Effector memory CD8-positive, alpha-beta T cell (primary cell): ENCODE results near the gene ADGB.

Experiments used
- ATAC-seq: fragments of 150-1000 bp; cut with Tn5 transposase; replicated peaks from 2 replicates; pipeline ENCODE4 v1.10.0; 2021; ENCODE audit warnings: mild to moderate bottlenecking, moderate library complexity
- DNase-seq, 3 experiments: peaks; one replicate each; pipeline ENCODE4 v3.0.0; 2021
- H3K27ac Mint-ChIP-seq, 2 donors: one replicate each; pipeline ENCODE4 v1.8.0; 2022; ENCODE audit warnings: mild to moderate bottlenecking in 2 of 2, mixed read lengths in 2 of 2, moderate library complexity in 2 of 2
- H3K27me3 Mint-ChIP-seq, 2 donors: one replicate each; pipeline ENCODE4 v1.8.0; 2022; ENCODE audit warnings: mixed read lengths in 2 of 2
- H3K36me3 Mint-ChIP-seq: one replicate; pipeline ENCODE4 v1.8.0; 2022; ENCODE audit warnings: mild to moderate bottlenecking, moderate library complexity, mixed read lengths; ENCODE audit not compliant: insufficient read depth
- H3K4me1 Mint-ChIP-seq, 2 donors: one replicate each; pipeline ENCODE4 v1.8.0; 2022; ENCODE audit warnings: low read depth in 2 of 2, mixed read lengths in 2 of 2
- H3K4me3 Mint-ChIP-seq, 2 donors: one replicate each; pipeline ENCODE4 v1.8.0; 2022; ENCODE audit warnings: mild to moderate bottlenecking in 2 of 2, mixed read lengths in 2 of 2, moderate library complexity in 2 of 2
- H3K9me3 Mint-ChIP-seq, 2 donors: one replicate each; pipeline ENCODE4 v1.8.0; 2022; ENCODE audit warnings: mixed read lengths in 2 of 2

Gene ADGB

GRCh38 chr6:146592451-146592850 lies 6.3 kb upstream of the ADGB start:
- no peak for ATAC-seq
- Mint-ChIP-seq H3K9me3 (no peaks in the 10 kb centered on the region), H3K27ac (no peak overlapping the region), H3K27me3 (no peaks in the 10 kb centered on the region), H3K4me3 (no peak overlapping the region), H3K36me3 (no peaks in the 10 kb centered on the region), H3K4me1 (no peaks in the 10 kb centered on the region)
- DNase-seq, result no peak

DNA sequence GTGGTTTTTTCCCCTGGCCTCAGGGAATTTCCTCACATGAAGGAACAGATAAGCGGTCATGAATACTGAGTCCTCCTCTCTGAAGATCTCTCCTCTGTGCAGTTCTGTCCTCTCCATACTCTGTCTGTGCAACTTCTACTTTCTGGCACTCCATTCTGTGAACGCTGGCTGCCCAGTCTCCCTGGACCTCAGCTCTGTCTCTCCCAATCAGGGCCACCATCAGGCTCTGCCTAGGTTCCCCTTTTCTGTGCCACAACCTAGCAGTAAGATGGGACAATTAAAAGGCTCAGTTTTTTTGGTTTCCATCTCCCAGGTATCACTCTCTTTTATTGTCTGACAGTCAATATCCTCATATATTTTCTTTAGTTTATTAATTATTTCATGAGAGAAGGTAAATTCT lies 4.8 kb upstream of the ADGB start:
- Mint-ChIP-seq H3K4me3 (no peak overlapping the region), H3K27me3 (no peaks in the 10 kb centered on the region), H3K36me3 (no peaks in the 10 kb centered on the region), H3K9me3 (no peaks in the 10 kb centered on the region), H3K4me1 (no peaks in the 10 kb centered on the region), H3K27ac (no peak overlapping the region)
- no peak for ATAC-seq
- DNase-seq, result no peak

- Mint-ChIP-seq H3K27me3 (no peaks in the 10 kb centered on the region), H3K4me3 (no peak overlapping the region), H3K36me3 (no peaks in the 10 kb centered on the region), H3K4me1 (no peaks in the 10 kb centered on the region), H3K9me3 (peaks cover 0 to 1% of the 10 kb centered on the region in 2 donors), H3K27ac (no peak overlapping the region)
- ATAC-seq, result no peak
- DNase-seq, result no peak
These were observed 4.3 kb upstream of the ADGB start for GRCh38 chr6:146594495-146594894.

GRCh38 chr6:146595972-146596731 lies 2.6 kb upstream of the ADGB start:
- H3K4me3 Mint-ChIP-seq, result no peak overlapping the region
- ATAC-seq (no peak), DNase-seq (no peak)
- H3K36me3 Mint-ChIP-seq, result no peaks in the 10 kb centered on the region
- no peaks in the 10 kb centered on the region for H3K4me1 Mint-ChIP-seq
- H3K27me3 Mint-ChIP-seq, result no peaks in the 10 kb centered on the region
- H3K27ac Mint-ChIP-seq, result no peak overlapping the region
- H3K9me3 Mint-ChIP-seq, result peaks cover 0 to 1% of the 10 kb centered on the region in 2 donors

- Mint-ChIP-seq H3K27me3 (no peaks in the 10 kb centered on the region), H3K9me3 (peaks cover 0 to 4% of the 10 kb centered on the region in 2 donors), H3K4me1 (no peaks in the 10 kb centered on the region), H3K4me3 (no peak overlapping the region), H3K36me3 (no peaks in the 10 kb centered on the region), H3K27ac (no peak overlapping the region)
- DNase-seq (no peak), ATAC-seq (no peak)
These were observed 2.6 kb downstream of the ADGB start for GRCh38 chr6:146601352-146601751.

GRCh38 chr6:146602526-146602925 lies 3.8 kb downstream of the ADGB start:
- no peaks in the 10 kb centered on the region for H3K36me3 Mint-ChIP-seq

GRCh38 chr6:146613947-146614346 lies 15.2 kb downstream of the ADGB start:
- Mint-ChIP-seq H3K36me3 (no peaks in the 10 kb centered on the region), H3K9me3 (peaks cover 7 to 12% of the 10 kb centered on the region in 2 donors), H3K27ac (no peak overlapping the region), H3K4me1 (no peaks in the 10 kb centered on the region), H3K4me3 (no peak overlapping the region), H3K27me3 (no peaks in the 10 kb centered on the region)
- DNase-seq, result no peak
- ATAC-seq, result no peak

More at GRCh38 chr6:146602526-146602925, 3.8 kb downstream of the ADGB start:
- no peaks in the 10 kb centered on the region for H3K4me1 Mint-ChIP-seq
- no peaks in the 10 kb centered on the region for H3K27me3 Mint-ChIP-seq
- H3K9me3 Mint-ChIP-seq, result peaks cover 0 to 4% of the 10 kb centered on the region in 2 donors
- no peak overlapping the region for H3K27ac Mint-ChIP-seq
- H3K4me3 Mint-ChIP-seq, result no peak overlapping the region
- ATAC-seq, result no peak
- no peak for DNase-seq

GRCh38 chr6:146620655-146621054 lies 21.9 kb downstream of the ADGB start:
- DNase-seq (no peak), ATAC-seq (no peak)
- H3K4me3 Mint-ChIP-seq, result no peak overlapping the region
- H3K27ac Mint-ChIP-seq, result no peak overlapping the region
- no peaks in the 10 kb centered on the region for H3K27me3 Mint-ChIP-seq
- peaks cover 0 to 3% of the 10 kb centered on the region in 2 donors for H3K9me3 Mint-ChIP-seq
- H3K4me1 Mint-ChIP-seq, result no peaks in the 10 kb centered on the region
- no peaks in the 10 kb centered on the region for H3K36me3 Mint-ChIP-seq

DNA sequence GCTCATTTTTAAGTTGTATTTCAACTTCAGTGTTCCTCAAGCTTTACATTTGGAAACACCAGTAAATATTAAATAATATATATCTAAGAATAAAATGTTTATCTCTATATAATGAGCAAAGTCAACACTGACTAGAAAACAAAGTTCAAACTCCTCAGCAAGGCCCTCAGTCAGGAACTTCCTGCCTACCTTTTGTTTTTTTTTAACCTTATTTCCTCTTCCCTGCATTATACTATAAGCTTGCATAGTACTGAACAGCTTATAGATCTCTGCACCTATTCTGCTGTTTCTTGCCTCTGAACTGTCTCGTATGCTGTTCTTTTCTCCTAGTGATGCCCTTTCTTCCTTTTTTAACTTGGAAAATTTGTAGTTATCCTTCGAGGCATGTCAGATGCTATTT lies 29.6 kb downstream of the ADGB start:
- Mint-ChIP-seq H3K9me3 (peaks cover 0 to 9% of the 10 kb centered on the region in 2 donors), H3K4me3 (no peak overlapping the region), H3K27ac (no peak overlapping the region), H3K36me3 (no peaks in the 10 kb centered on the region), H3K4me1 (no peaks in the 10 kb centered on the region), H3K27me3 (no peaks in the 10 kb centered on the region)
- ATAC-seq (no peak), DNase-seq (no peak)

DNA sequence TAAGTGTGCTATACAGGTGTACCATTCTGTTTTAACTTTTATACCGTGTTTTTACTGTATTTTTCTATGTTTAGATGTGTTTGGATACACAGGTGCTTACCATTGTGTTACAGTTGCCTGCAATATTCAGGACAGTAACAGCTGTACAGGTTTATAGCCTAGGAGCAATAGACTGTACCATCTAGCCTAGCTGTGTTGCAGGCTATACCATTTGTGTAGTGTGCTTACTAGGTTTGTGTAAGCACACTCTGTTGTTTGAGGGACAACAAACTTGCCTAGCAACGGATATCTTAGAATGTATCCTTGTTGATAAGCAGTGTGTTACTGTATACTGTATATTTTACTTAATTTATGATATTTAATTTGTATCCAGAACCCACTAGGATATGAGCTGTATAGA lies 35.2 kb downstream of the ADGB start:
- ATAC-seq, result no peak
- no peak for DNase-seq
- Mint-ChIP-seq H3K4me1 (no peaks in the 10 kb centered on the region), H3K4me3 (no peak overlapping the region), H3K27me3 (no peaks in the 10 kb centered on the region), H3K27ac (no peak overlapping the region), H3K9me3 (peaks cover 0 to 9% of the 10 kb centered on the region in 2 donors), H3K36me3 (no peaks in the 10 kb centered on the region)

GRCh38 chr6:146635165-146635564 lies 36.4 kb downstream of the ADGB start:
- no peak overlapping the region for H3K4me3 Mint-ChIP-seq
- H3K9me3 Mint-ChIP-seq, result peaks cover 0 to 10% of the 10 kb centered on the region in 2 donors
- DNase-seq, result no peak
- ATAC-seq, result no peak
- H3K27me3 Mint-ChIP-seq, result no peaks in the 10 kb centered on the region
- H3K27ac Mint-ChIP-seq, result no peak overlapping the region
- no peaks in the 10 kb centered on the region for H3K4me1 Mint-ChIP-seq
- H3K36me3 Mint-ChIP-seq, result no peaks in the 10 kb centered on the region

GRCh38 chr6:146636481-146636880 lies 37.7 kb downstream of the ADGB start:
- Mint-ChIP-seq H3K27ac (no peak overlapping the region), H3K27me3 (no peaks in the 10 kb centered on the region), H3K4me3 (no peak overlapping the region), H3K4me1 (no peaks in the 10 kb centered on the region), H3K36me3 (no peaks in the 10 kb centered on the region), H3K9me3 (peaks cover 0 to 9% of the 10 kb centered on the region in 2 donors)
- ATAC-seq (no peak), DNase-seq (no peak)

DNA sequence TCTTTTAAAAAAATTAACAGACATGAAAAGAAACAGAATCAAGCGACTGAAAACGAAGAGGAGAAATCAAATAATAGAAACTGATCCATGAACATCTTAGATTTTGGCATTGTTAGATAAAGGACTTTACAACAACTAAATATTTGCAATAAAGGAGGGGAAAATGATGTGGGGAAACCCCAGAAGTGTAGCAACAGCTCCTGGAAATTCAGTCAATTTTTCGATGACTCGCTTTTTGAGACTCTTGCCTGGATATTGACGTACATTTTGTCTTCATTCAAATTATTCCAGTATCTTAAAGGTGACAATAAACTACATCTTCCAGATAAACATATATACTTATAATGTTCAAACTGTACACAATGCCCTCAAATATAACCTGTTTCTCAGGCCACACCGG lies 44.1 kb downstream of the ADGB start:
- Mint-ChIP-seq H3K9me3 (peaks cover 0 to 3% of the 10 kb centered on the region in 2 donors), H3K27me3 (no peaks in the 10 kb centered on the region), H3K4me1 (no peaks in the 10 kb centered on the region), H3K4me3 (no peak overlapping the region), H3K27ac (no peak overlapping the region), H3K36me3 (no peaks in the 10 kb centered on the region)
- ATAC-seq, result no peak
- DNase-seq, result no peak

DNA sequence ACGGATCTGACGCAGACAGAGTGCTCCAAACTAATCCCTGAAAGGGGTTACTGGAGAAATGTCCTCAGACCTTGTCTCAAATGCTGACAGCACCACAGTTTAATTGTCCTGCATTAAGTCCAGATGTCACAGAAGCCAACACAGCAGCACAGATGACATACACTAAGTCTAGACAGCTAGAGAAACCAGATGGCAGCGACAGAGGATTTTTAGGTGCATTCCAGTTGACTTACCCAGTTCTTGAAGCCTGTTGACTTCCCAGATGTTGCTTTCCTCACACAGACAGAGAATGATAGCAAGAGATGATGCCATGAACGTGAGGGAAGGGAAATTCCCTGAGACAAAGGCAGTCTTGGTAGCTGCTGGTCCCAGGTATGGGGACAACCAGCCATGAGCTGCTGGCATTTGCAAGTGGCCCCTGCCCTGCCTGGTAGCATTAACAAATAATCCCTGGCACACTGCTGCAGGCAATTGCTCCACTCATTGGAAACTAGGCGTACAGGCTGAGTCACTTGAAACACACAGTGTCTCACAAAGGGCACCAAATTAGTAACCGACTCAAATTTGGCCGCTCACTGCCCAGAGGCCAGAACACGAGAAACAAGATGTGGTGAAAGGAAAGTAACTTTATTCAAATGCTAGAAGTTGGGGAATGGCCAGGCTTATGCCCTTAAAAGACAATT lies 52.2 kb downstream of the ADGB start:
- H3K27ac Mint-ChIP-seq, result no peak overlapping the region
- DNase-seq (no peak), ATAC-seq (no peak)
- H3K36me3 Mint-ChIP-seq, result no peaks in the 10 kb centered on the region
- no peak overlapping the region for H3K4me3 Mint-ChIP-seq
- no peaks in the 10 kb centered on the region for H3K27me3 Mint-ChIP-seq
- H3K4me1 Mint-ChIP-seq, result no peaks in the 10 kb centered on the region
- peaks cover 0 to 3% of the 10 kb centered on the region in 2 donors for H3K9me3 Mint-ChIP-seq
